PFSK-1 (cell line): Measurements from ENCODE around the gene CNNM4.
A peak's percentile ranks its signal among the peaks of the same experiment; 100 is the strongest.

ENCODE experiments used
- FOXP2 ChIP-seq: optimal IDR thresholded peaks from 2 replicates; pipeline ENCODE3; 2011; ENCODE audit warnings: borderline replicate concordance, control low read depth, inconsistent platforms; ENCODE audit not compliant: insufficient read depth; ENCODE audit errors: extremely low read length, extremely low read depth
- POLR2AphosphoS5 ChIP-seq: IDR thresholded peaks from 2 replicates; pipeline ENCODE4 v1.6.1; 2012; ENCODE audit warnings: low read depth, mild to moderate bottlenecking, control low read depth, low read length, moderate library complexity
- SIN3A ChIP-seq: IDR thresholded peaks from 2 replicates; pipeline ENCODE4 v1.6.1; 2012; ENCODE audit warnings: mild to moderate bottlenecking, low read length, moderate library complexity, borderline replicate concordance; ENCODE audit not compliant: insufficient read depth
- TAF1 ChIP-seq: IDR thresholded peaks from 2 replicates; pipeline ENCODE4 v1.6.1; 2012; ENCODE audit warnings: low read length, control low read depth, borderline replicate concordance; ENCODE audit not compliant: insufficient read depth
- TF ChIP-seq, protein P1 (sequence below), 2 experiments: IDR thresholded peaks; 2 replicates each; pipeline versions ENCODE4 v1.6.1 to v1.8.0; 2011 to 2012; ENCODE audit warnings: low read depth in 2 of 2, low read length in 2 of 2, control low read depth in 1 of 2, inconsistent platforms in 1 of 2, mild to moderate bottlenecking in 1 of 2, moderate library complexity in 1 of 2; ENCODE audit not compliant: insufficient read depth in 1 of 2

CNNM4 gene

DNA sequence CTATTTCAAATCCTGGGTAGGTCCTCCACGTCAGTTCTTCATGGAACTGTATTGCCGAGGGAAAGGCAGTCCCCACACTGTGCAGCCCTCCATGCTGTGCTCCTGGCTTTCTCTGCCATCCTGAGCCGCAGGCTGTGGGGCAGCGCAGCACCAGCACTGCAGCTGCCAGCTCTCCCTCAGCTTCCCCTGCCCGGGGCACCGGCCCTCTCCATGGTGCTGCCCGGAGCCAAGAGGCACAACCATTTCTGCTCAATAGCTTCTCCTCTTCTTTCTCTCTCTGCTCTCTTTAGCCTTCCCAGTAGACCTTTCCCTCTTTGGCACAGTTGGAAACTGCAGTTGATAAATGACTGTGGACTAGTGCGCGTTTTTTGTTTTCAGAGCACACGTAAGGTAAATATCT, 71.0 kb downstream of the CNNM4 start:
- no peak for TF ChIP-seq SIN3A
- TF ChIP-seq, protein P1, sequence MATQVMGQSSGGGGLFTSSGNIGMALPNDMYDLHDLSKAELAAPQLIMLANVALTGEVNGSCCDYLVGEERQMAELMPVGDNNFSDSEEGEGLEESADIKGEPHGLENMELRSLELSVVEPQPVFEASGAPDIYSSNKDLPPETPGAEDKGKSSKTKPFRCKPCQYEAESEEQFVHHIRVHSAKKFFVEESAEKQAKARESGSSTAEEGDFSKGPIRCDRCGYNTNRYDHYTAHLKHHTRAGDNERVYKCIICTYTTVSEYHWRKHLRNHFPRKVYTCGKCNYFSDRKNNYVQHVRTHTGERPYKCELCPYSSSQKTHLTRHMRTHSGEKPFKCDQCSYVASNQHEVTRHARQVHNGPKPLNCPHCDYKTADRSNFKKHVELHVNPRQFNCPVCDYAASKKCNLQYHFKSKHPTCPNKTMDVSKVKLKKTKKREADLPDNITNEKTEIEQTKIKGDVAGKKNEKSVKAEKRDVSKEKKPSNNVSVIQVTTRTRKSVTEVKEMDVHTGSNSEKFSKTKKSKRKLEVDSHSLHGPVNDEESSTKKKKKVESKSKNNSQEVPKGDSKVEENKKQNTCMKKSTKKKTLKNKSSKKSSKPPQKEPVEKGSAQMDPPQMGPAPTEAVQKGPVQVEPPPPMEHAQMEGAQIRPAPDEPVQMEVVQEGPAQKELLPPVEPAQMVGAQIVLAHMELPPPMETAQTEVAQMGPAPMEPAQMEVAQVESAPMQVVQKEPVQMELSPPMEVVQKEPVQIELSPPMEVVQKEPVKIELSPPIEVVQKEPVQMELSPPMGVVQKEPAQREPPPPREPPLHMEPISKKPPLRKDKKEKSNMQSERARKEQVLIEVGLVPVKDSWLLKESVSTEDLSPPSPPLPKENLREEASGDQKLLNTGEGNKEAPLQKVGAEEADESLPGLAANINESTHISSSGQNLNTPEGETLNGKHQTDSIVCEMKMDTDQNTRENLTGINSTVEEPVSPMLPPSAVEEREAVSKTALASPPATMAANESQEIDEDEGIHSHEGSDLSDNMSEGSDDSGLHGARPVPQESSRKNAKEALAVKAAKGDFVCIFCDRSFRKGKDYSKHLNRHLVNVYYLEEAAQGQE (IDR thresholded peaks at IDR 0.05; ENCODE audit: insufficient read depth in 1 of 2, low read depth in 2 of 2, low read length in 2 of 2): peak; percentile 69 to 87

DNA sequence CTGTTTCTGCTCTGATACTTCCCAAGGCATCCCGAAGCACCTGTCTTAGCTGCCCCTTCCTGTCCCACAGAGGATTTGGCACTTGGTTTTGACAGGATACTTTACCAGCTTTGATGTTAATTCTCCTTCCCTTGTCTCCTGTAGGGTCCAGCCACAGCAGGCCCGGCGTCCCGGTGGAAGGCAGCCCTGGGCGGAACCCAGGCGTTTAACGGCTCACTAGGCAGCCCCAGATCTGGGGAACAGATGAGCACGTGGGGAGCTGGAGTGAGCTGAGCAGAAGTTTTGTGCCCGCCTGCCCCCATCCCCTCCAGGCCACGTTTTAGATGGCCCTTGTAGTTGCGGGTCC, 71.7 kb downstream of the CNNM4 start:
- TF ChIP-seq FOXP2 (no peak), POLR2AphosphoS5 (no peak), SIN3A (no peak), TAF1 (no peak)
- TF ChIP-seq, protein P1 (IDR thresholded peaks at IDR 0.05; ENCODE audit: insufficient read depth in 1 of 2, low read depth in 2 of 2, low read length in 2 of 2): no peak

DNA sequence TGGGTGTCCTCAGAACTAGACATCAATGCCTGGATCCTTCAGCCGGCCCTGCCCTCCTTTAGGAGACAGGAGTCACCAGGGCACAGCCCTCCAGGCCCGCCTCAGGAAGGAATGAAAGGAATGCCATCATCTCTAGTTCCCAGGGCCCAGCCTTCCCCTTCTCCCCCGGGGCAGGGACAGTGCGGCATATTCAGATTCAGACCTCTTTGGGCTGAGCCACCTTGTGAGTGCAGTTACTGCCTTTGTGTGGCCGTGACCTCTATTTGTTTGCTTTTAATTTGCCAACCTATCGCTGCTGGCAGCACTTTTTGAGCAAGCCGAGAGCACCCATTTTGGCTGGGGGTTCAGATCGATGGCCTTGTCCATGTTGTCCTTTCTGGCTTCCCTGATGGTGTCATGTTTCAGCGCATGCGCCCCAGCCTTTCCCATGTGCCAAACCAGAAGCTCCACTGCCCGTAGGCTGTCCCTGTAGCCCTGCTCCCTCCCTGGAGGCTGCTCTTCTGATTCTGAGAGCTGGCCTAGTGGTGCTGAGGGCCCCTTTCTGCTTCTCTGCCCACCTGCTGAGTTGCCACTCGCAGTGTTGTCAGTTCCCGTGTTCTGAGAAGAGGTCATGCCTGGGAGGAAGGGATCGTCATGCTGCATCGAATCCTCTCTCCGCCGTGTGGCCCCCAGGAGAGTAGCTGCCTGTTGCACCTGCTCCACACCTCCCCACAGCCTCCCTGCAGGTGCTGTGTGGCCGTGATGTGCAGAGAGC, 72.2 kb downstream of the CNNM4 start:
- TF ChIP-seq FOXP2 (no peak), TAF1 (no peak), POLR2AphosphoS5 (no peak), SIN3A (no peak)
- TF ChIP-seq, protein P1 (IDR thresholded peaks at IDR 0.05; ENCODE audit: insufficient read depth in 1 of 2, low read depth in 2 of 2, low read length in 2 of 2): no peak

DNA sequence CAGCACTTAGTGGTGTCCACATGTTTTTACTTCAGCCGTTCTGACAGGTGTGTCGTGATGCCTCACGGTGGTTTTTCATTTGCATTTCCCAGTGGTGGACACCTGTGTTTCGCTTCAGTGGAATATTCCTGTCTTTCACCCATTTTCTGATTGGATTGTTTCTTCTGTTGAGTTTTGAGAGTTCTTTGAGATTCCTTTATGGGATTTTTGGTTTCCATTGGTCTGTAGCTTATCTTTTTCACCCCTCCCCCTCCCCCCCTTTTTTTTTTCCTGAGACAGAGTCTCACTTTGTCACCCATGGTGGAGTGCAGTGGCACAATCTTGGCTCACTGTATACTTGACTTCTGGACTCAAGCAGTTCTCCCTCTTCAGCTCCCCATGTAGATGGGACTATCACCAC, 75.1 kb downstream of the CNNM4 start:
- no peak for TF ChIP-seq SIN3A
- no peak for TF ChIP-seq FOXP2
- TF ChIP-seq, protein P1 (IDR thresholded peaks at IDR 0.05; ENCODE audit: insufficient read depth in 1 of 2, low read depth in 2 of 2, low read length in 2 of 2): no peak
- no peak for TF ChIP-seq POLR2AphosphoS5

DNA sequence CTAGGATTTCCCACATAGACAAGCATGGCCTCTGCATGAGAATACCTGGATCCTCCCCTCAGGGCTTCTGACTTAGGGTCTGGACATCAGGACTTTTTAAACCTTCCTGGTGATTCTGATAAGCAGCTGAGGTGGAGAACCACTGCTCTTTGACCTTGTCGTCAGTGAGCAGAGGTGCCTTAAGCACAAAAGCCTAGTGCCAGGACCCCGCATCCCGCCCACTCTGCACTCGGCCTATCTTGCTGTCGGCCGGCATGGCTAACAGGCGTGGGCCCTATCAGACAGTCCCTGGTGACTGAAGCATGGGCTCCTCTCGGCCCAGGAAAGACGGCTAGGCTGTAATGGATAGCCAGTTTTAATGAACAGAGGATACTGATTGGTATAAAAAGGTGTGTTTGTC, 76.9 kb downstream of the CNNM4 start:
- no peak for TF ChIP-seq FOXP2
- TF ChIP-seq TAF1: no peak
- no peak for TF ChIP-seq SIN3A
- no peak for TF ChIP-seq POLR2AphosphoS5
- TF ChIP-seq, protein P1 (IDR thresholded peaks at IDR 0.05; ENCODE audit: insufficient read depth in 1 of 2, low read depth in 2 of 2, low read length in 2 of 2): no peak
